Eye (tissue), 1 donor: Measurements from ENCODE around the gene ZNF891.

Experiments used
- DNase-seq: peaks from one replicate; pipeline ENCODE4 v3.0.0-alpha.2; 2015

ZNF891 gene

GRCh38 chr12:133130038-133130807 lies at the start of gene ZNF891, which contains the start of gene ZNF10:
Gene ZNF891 (minus strand): TSS chr12:133130274. CDS start chr12:133121918, 8,356 bp downstream.
Gene ZNF10 (plus strand): TSS chr12:133130627. CDS start chr12:133144493, 13,866 bp downstream.
- peak; percentile 98 for DNase-seq

DNA sequence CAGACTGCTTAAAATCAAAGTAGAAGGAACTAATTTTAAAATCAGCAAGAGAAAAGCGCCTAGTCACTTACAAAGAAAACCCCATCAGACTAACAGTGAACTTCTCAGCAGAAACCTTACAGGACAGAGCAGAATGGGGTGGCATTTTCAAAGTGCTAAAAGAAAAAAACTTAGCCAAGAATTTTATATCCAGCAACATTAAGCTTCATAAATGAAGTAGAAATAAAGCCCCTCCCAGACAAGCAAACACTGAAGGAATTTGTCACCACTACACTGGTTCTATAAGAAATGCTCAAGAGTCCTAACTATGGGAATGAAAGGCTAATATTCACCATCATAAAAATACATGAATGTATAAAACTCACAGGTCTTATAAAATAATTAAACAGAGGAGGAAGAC lies 44.8 kb upstream of the ZNF891 start:
- DNase-seq = no peak

DNA sequence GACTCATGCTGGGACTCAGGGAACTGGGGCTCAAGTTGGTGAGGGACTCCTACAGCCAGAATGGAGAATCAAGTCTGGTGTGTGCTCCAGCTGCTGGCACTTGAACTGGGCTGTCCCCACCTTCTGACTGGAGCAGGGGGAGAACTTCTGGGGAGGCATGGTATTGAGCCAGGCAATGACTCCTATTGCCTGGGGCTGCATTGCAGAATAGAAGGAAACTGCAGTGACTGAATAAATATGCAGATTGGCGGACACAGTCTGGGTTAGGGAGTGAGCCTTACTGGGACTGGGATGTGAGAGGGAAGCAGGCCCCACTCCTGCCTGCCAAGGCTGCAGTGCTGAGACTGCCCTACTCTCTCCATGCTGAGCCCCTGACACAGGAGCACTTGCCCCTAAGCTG lies 42.4 kb upstream of the ZNF891 start:
- DNase-seq = no peak

DNA sequence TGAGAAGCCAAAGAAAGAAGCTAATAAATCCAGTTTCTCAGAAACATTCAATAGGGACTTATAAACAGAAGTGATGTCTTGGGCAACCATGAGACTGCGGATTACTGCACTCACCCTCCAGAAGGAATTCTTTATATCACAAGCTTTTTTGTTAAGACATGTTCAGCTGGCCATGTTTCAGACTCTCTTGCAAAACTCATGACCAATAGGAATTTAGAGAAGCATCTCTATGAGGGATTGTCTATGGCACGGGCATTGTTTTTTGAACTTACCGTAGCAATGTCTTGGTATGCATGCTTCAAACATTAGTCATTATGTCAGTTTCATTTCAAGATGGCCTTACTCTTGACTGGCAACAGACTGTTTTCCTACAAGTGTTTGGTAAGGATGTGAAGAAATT lies 35.7 kb upstream of the ZNF891 start:
- DNase-seq = no peak

DNA sequence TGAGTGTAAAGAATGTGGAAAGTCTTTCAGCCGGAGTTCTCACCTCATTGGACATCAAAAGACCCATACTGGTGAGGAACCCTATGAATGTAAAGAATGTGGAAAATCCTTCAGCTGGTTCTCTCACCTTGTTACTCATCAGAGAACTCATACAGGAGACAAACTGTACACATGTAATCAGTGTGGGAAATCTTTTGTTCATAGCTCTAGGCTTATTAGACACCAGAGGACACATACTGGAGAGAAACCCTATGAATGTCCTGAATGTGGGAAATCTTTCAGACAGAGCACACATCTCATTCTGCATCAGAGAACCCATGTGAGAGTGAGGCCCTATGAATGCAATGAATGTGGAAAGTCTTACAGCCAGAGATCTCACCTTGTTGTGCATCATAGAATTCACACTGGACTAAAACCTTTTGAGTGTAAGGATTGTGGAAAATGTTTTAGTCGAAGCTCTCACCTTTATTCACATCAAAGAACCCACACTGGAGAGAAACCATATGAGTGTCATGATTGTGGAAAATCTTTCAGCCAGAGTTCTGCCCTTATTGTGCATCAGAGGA lies 26.1 kb upstream of the ZNF891 start:
- DNase-seq = no peak

DNA sequence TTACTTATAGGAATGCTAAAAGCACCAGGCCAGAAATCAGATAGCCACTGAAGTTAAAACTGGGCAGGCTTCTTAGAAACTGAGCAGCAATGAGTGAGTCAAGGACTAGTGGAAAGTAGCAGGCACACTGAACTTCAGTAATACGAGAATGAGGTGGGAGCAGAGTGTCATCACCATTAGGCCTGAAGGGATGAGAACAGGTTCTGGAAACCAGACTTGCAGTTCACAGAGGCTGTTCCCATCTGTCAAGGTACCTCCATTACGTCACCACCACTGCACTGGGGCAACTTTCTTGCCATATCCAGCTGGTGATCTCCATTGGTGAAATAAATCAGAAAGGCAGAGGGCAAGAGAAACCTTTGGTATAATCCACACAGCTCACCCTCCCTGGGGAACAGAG lies 15.9 kb upstream of the ZNF891 start:
- DNase-seq = no peak

- DNase-seq = no peak
These were observed 5.7 kb upstream of the ZNF891 start for GRCh38 chr12:133135747-133136146.

GRCh38 chr12:133130808-133131128 lies 694 bp upstream of the ZNF891 start:
- DNase-seq = no peak

DNA sequence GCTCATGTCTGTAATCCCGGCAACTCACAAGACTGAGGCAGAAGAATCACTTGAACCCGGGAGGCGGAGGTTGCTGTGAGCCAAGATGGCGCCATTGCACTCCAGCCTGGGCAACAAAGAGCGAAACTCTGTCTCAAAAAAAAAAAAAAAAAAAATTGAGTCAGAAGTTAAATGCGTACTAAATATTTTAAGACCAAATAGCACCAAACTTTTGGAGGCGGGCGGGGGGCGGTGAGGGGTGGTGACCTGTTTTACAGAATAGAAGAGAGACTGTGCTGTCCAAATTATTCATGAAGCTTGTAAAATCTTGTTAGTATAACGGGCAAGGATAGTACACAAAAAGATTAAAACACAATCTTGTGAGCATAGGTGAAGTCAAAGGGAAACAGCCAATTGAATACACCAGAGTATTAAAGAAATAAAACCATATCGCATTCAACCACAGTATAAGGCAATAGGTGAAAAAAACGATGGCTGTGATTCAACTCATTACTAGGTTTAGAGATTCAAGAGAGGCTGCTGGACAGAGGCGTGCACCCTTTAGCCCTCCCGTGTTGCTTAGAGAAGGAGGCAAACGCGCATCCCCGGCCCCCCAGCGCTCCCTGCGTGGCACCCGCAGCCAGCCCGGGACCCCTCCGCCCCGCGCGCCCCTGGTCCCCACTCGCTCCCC lies 571 bp downstream of the ZNF891 start:
- no peak for DNase-seq

GRCh38 chr12:133124674-133125073 lies 5.4 kb downstream of the ZNF891 start:
- DNase-seq = no peak

GRCh38 chr12:133120385-133121191 lies 9.5 kb downstream of the ZNF891 start:
- no peak for DNase-seq

GRCh38 chr12:133108150-133108549 lies 21.9 kb downstream of the ZNF891 start:
- no peak for DNase-seq

DNA sequence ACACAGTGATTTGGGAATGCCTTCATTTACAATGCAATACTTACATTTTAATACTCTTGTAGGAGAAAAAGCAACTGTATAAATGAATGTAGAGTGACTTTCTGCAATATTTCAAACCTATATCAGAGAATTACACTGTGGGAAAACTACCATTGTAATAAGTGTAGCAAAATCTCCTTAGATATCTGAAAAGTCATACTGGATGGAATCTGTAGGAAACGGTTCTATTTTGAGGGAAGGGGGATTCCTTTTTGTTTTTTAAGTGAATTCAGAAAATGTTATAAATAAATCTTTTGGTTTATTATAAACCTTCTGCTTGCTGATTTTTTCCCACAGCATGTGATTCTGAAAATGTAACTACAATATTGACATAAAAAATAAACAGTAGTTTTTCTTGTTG lies 23.0 kb downstream of the ZNF891 start:
- no peak for DNase-seq

DNA sequence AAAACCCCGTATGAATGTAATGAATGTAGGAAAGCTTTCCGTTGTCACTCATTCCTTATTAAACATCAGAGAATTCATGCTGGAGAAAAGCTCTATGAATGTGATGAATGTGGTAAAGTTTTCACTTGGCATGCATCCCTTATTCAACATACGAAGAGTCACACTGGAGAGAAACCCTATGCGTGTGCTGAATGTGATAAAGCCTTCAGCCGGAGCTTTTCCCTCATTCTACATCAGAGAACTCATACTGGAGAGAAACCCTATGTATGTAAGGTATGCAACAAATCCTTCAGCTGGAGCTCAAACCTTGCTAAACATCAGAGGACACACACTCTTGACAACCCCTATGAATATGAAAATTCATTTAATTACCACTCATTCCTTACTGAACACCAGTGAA lies 23.8 kb downstream of the ZNF891 start:
- no peak for DNase-seq

- DNase-seq = no peak
These were observed 24.5 kb downstream of the ZNF891 start for GRCh38 chr12:133105620-133106019.

DNA sequence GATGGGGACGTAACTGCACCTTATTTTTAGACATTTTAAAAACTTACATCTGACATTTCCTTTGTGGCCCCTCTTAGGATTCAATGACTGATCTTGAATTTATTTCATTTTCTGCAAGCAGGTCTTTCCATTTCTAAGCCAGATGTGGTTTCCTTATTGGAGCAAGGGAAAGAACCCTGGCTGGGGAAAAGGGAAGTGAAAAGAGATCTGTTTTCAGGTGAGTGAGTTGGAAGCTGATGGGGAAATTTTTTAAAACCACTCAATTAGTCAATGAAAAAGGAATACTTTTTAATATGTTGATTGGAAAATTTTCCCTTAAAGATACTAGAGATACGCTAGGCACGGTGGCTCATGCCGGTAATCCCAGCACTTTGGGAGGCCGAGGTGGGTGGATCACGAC lies 46.7 kb downstream of the ZNF891 start:
- no peak for DNase-seq

- no peak for DNase-seq
These were observed 48.8 kb downstream of the ZNF891 start for GRCh38 chr12:133081159-133081780.

GRCh38 chr12:133080368-133081158 lies 49.5 kb downstream of the ZNF891 start, which contains the start of gene ZNF140:
Gene ZNF140 (plus strand): TSS chr12:133080923. CDS start chr12:133081321, 398 bp downstream.
- DNase-seq = peak; percentile 99

DNA sequence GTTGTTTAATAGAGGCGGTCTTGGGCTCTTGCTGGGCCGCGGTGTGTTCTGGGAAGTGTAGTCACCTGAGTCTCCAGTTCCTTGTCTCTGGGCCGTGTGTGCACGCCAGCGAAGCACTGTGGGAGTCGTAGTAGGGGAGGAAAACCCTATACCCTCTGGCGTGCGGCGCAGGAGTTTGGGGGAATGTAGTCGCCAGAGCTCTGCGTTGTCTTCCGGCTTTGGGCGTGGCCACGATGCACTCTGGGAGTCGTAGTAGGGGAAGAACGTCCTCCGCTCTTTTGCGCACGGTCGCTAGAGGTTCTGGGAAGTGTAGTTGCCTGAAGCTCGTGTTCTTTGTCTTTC lies 50.1 kb downstream of the ZNF891 start:
- DNase-seq = peak; percentile 99

- DNase-seq = no peak
These were observed 56.2 kb downstream of the ZNF891 start for GRCh38 chr12:133073836-133074235.

- DNase-seq = no peak
These were observed 66.5 kb downstream of the ZNF891 start for GRCh38 chr12:133063556-133063955.

DNA sequence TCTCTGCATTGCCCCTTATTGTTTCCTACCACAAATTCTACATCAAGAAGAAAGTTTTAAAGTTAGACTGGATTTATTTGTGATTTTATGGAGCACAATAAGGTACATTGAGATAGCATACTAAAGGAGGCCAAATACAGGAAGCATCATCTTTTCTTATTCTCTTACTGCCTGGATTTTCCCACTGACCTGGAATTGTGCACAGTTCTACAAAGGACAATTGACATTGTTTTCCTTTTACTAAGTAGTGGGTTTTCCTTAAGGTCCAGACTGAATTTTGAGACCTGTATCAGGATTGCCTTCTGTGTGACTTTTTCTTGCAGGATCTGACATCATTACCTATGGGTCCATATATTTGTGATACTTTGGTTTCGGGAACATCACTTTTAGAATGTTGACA lies 68.1 kb downstream of the ZNF891 start:
- DNase-seq = no peak
